Tibial nerve (tissue), 4 donors: ENCODE measurements around the gene EHHADH.

ENCODE experiments used
- CTCF ChIP-seq, 5 experiments: fragments of 200-600 bp in 3 of 5; fragments of 450-650 bp in 2 of 5; sonication (generic) in 3 of 5; IDR thresholded peaks; one replicate each; pipeline ENCODE4 v1.5.1; 2016 to 2019; ENCODE audit warnings: antibody characterized with exemption in 5 of 5, mild to moderate bottlenecking in 3 of 5, moderate library complexity in 2 of 5
- EP300 ChIP-seq, 2 donors: sonication (generic); formaldehyde crosslinking; IDR thresholded peaks; one replicate each; pipeline ENCODE4 v1.6.1; 2017; ENCODE audit warnings: antibody characterized with exemption in 2 of 2, mild to moderate bottlenecking in 1 of 2
- POLR2A ChIP-seq, 2 donors: fragments of 450-650 bp; IDR thresholded peaks; one replicate each; pipeline ENCODE4 v1.6.1; 2017; ENCODE audit warnings: antibody characterized with exemption in 2 of 2, mild to moderate bottlenecking in 2 of 2, moderate library complexity in 2 of 2

GRCh38 chr3:185264849-185265553, 11.2 kb upstream of the EHHADH start:
- TF ChIP-seq EP300 (IDR thresholded peaks at IDR 0.05) (no peak), CTCF (IDR thresholded peaks at IDR 0.05) (no peak), POLR2A (IDR thresholded peaks at IDR 0.05) (no peak)
